ENCODE results near the gene NUDT22. TPM values are rescaled to one million over a fixed set of nuclear protein-coding genes. Genes with fewer than 3 reads are reported as not detected.

NUDT22 gene
- total RNA-seq, 2 experiments from 2014 or later = 102 to 103 TPM

DNA sequence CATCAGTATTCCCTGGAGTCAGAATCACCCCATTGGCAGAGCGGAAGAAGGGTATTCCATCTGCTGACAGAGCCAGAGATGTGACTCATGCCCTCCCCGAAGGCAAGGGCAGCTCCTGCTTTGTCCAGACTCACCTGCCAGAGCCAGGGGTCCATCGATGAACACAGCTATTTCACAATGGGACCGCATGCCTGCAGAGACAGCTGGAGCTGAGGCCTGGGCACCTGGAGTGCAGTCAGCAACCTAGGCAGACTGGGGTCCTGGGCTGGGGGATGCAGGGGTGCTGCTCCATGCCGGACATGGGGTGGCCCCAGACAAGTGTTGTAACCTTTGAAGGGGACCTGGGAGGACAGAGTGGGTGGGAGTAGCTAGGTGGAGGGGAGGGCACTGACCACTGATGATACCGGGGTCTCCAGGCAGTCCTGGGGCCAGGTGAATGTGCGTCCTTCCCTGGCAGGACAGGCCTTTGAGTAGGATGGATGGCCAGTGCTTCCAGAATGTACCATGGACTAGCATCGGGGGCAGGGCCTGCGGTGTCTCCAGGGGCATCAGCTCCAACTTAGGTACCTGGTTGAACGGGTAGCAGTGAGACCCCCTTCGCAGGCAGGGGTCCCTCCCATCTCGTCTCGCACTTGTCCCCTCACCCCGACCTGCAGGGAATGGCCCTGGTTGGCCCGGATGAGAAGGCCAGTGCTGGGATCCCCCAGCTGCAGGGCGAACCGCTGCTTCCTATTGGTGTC is 1.8 kb upstream of the NUDT22 start:
- peaks cover 19% of the 10 kb centered on the region for H3K4me1 Mint-ChIP-seq
- DNase-seq (peak; percentile 35), ATAC-seq (ENCODE audit: low read depth) (no peak)
- H3K36me3 Mint-ChIP-seq = peaks cover 2% of the 10 kb centered on the region
- POLR2A ChIA-PET = interaction anchor here (1.5 to 26.2 kb wide), 5 partner anchors 12 to 93 kb away, joined by 4 to 419 read pairs (median 11); partner anchors contain the start of genes FERMT3, PRDX5, STIP1 and TRMT112
- no peaks in the 10 kb centered on the region for H3K27me3 Mint-ChIP-seq
- H3K27ac Mint-ChIP-seq = peak overlapping the region; percentile 88
- H3K9me3 Mint-ChIP-seq = no peaks in the 10 kb centered on the region
- H3K4me3 Mint-ChIP-seq = peak overlapping the region; percentile 92

DNA sequence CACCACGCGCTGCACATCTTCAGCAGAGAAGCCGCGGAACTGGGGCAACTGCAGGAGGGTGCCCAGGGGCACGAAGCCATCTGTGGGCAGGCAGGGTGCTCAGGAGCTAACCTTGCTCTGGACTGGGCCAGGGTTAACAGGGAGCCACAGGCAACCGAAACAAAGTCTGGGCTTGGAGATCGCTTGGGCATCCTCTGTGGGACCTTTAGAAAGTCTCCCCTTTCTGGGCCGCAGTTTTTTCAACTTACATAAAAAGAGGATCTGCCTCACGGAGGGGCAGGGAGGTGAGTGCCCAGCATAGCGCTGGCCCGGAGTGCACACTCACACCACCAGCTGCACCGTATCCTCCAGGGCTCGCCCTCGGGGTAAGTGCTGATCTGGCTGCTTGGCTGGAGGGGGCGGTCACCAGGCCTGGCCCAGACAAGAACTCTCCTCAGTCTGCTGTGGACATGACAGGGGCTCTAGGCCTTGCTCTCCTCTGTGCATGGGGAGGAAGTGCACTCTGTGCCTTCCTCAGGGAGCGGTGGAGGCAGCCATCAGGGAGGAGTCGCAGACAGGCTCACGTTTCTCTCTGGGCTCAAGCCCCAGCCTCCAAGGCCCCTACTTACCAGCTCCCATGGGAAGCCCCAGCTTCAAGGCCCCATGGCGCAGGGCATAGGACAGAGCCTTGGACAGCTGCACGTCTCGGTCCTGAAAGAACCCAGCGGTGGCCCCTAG is 1.0 kb upstream of the NUDT22 start:
- POLR2A ChIA-PET = interaction anchor here (0.5 to 26.2 kb wide), 6 partner anchors 15 to 1685 kb away, joined by 4 to 419 read pairs (median 30); partner anchors contain the start of genes FERMT3, FKBP2, PRDX5 and STIP1
- H3K27me3 Mint-ChIP-seq = no peaks in the 10 kb centered on the region
- H3K9me3 Mint-ChIP-seq = no peaks in the 10 kb centered on the region
- no peak for DNase-seq
- peak overlapping the region; percentile 92 for H3K4me3 Mint-ChIP-seq
- ATAC-seq (ENCODE audit: low read depth) = no peak
- H3K27ac Mint-ChIP-seq = peak overlapping the region; percentile 88
- H3K36me3 Mint-ChIP-seq = peaks cover 3% of the 10 kb centered on the region
- H3K4me1 Mint-ChIP-seq = peaks cover 23% of the 10 kb centered on the region

DNA sequence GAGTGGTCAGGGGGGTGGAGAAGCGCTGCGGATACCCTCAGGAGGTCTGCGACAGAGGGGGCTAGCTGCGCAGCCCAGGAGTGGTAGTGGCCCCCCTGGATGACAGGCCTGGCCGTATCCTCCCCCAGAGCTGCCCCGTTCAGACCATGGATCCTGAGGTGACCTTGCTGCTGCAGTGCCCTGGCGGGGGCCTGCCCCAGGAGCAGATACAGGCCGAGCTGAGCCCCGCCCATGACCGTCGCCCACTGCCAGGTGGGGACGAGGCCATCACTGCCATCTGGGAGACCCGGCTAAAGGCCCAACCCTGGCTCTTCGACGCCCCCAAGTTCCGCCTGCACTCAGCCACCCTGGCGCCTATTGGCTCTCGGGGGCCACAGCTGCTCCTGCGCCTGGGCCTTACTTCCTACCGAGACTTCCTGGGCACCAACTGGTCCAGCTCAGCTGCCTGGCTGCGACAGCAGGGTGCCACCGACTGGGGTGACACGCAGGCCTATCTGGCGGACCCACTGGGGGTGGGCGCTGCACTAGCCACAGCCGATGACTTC is 505 bp downstream of the NUDT22 start:
- Mint-ChIP-seq H3K27ac (peak overlapping the region; percentile 88), H3K4me1 (peaks cover 26% of the 10 kb centered on the region)

DNA sequence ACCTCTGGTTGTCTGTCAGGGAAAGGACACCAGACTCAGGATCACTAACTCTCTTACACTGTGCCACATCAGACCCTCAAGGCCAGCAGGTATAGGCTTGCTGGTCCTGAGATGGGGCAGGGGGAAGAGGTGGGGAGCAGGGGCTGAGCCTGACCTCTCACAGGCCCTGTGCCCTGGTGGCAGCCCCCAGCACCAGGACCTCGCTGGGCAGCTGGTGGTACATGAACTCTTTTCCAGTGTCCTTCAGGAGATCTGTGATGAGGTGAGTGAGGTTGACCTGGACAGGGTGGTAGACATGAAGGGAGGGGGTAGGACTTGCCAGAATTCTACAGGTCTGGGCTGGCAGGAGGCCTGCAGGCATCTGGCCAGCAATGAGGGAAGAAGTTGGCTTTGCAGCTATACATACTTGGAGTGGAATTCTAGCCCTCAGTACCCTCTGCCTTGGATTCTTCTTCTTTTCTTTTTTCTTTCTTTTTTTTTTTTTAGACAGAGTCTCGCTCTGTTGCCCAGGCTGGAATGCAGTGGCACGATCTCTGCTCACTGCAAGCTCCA is 1.4 kb downstream of the NUDT22 start:
- peaks cover 3% of the 10 kb centered on the region for H3K36me3 Mint-ChIP-seq
- POLR2A ChIA-PET = interaction anchor here (1.1 to 26.2 kb wide), 8 partner anchors 8 to 42 kb away, joined by 3 to 419 read pairs (median 20); partner anchors contain the start of genes FERMT3, FKBP2, PPP1R14B and STIP1
- H3K9me3 Mint-ChIP-seq = no peaks in the 10 kb centered on the region
- no peak for DNase-seq
- no peak for ATAC-seq (ENCODE audit: low read depth)
- peak overlapping the region; percentile 92 for H3K4me3 Mint-ChIP-seq
- H3K4me1 Mint-ChIP-seq = peaks cover 32% of the 10 kb centered on the region
- peak overlapping the region; percentile 88 for H3K27ac Mint-ChIP-seq
- no peaks in the 10 kb centered on the region for H3K27me3 Mint-ChIP-seq

More for the DNA sequence above, 505 bp downstream of the NUDT22 start:
- DNase-seq (peak; percentile 77), ATAC-seq (ENCODE audit: low read depth) (peak; percentile 51)
- POLR2A ChIA-PET = interaction anchor here (0.9 to 26.2 kb wide), 14 partner anchors 9 to 1385 kb away, joined by 3 to 419 read pairs (median 8); partner anchors contain the start of genes FERMT3, FKBP2, PLCB3 and PPP1R14B
- Mint-ChIP-seq H3K27me3 (no peaks in the 10 kb centered on the region), H3K9me3 (no peaks in the 10 kb centered on the region), H3K4me3 (peak overlapping the region; percentile 92), H3K36me3 (peaks cover 3% of the 10 kb centered on the region)

DNA sequence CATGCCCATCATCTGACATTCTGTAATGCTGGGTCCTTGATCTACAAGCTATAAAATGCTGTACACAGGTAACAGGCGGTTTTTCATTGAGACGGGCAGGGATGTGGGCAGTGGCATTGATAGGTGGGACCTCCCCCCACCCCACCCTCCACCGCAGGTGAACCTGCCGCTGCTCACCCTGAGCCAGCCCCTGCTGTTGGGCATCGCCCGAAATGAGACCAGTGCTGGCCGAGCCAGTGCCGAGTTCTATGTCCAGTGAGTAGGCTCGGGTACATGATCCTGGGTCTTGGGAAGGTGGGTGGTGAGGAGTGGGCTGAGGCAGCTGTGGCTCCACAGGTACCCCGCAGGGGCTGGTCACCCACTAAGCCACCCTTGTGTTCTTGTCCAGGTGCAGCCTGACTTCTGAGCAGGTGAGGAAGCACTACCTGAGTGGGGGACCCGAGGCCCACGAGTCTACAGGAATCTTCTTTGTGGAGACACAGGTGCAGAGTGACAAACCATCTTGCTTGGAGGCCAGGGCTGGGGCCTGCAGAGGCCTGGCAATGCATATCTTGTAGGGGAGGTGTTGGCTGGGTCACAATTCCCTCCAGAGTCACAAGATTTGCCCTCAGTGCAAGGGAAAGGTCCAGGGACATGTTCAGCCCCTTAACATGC is 3.1 kb downstream of the NUDT22 start:
- Mint-ChIP-seq H3K27me3 (no peaks in the 10 kb centered on the region), H3K4me3 (peak overlapping the region; percentile 93), H3K36me3 (peaks cover 3% of the 10 kb centered on the region), H3K4me1 (peaks cover 41% of the 10 kb centered on the region), H3K9me3 (no peaks in the 10 kb centered on the region), H3K27ac (peak overlapping the region; percentile 96)
- POLR2A ChIA-PET = interaction anchor here (0.6 to 26.2 kb wide), 7 partner anchors 9 to 43 kb away, joined by 3 to 419 read pairs (median 4); partner anchors contain the start of genes FERMT3, FKBP2, PPP1R14B and STIP1
- ATAC-seq (ENCODE audit: low read depth) (no peak), DNase-seq (no peak)

DNA sequence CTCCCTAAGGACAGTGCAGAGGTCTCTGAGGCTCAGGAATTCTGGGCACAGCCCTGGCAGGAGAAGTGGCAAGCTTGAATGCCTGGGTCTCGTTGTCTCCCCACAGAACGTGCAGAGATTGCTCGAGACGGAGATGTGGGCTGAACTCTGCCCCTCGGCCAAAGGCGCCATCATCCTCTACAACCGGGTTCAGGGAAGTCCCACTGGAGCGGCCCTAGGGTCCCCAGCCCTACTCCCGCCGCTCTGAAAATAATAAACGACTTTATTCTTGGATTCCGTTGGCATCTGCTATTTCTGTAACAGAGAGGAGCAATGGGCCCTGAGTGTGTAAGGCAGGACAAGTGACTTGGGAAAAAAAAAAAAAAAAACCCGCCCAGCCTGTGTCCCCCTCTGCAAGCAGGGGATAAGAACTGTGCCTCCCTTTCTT is 3.7 kb downstream of the NUDT22 start:
- Mint-ChIP-seq H3K27me3 (no peaks in the 10 kb centered on the region), H3K36me3 (peaks cover 3% of the 10 kb centered on the region), H3K27ac (peak overlapping the region; percentile 96), H3K4me1 (peaks cover 41% of the 10 kb centered on the region), H3K4me3 (peak overlapping the region; percentile 93), H3K9me3 (no peaks in the 10 kb centered on the region)
- DNase-seq (no peak), ATAC-seq (ENCODE audit: low read depth) (no peak)
- POLR2A ChIA-PET = interaction anchor here (0.6 to 26.2 kb wide), 9 partner anchors 9 to 1371 kb away, joined by 3 to 419 read pairs (median 3); partner anchors contain the start of genes FERMT3, FKBP2, PPP1R14B and STIP1

DNA sequence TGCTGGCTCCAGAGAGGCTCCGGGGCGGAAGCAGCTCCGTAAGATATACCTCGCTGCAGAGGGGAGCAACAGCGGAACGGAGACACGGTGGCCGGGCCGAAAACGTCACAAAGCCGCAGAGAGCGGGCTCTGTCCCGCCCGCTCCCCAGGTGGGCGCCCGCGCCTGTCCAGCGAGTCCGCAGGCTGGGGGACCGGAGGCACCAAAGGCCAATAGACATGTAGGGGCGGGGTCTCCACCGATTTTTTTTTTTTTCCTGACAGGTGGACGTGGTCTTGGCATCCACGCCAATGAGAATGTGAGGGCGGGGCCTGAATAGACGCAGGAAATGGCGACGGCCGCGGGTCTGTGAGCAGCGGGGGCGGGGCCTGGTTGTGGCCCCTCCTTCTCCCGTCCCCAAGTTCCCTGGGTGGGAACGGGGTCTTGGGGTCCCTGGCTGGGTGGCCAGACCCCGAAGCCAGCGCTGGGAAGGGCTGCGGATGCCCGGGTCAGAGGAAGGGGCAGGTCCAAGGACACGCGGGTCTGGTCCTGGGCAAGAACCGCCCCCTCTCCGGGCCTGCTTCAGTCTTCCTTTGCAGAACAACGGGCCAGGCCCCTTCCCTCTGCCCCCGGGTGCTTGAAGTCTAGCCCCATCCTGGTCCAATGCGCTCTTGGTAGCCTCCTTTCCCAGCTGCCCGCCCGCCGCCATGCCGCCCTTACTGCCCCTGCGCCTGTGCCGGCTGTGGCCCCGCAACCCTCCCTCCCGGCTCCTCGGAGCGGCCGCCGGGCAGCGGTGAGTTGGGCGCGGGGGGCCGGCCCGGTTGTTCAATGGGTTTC is 4.3 kb downstream of the NUDT22 start, which contains the start of gene DNAJC4:
Gene DNAJC4 (plus strand): TSS at position 378 of the 814 bp plus-strand sequence. CDS start 307 bp downstream, at position 685.
- no peaks in the 10 kb centered on the region for H3K9me3 Mint-ChIP-seq
- no peaks in the 10 kb centered on the region for H3K27me3 Mint-ChIP-seq
- H3K4me1 Mint-ChIP-seq = peaks cover 38% of the 10 kb centered on the region
- H3K27ac Mint-ChIP-seq = peak within 1 kb of the TSS; percentile 96
- peaks cover 4% of the 10 kb centered on the region for H3K36me3 Mint-ChIP-seq
- H3K4me3 Mint-ChIP-seq = peak within 1 kb of the TSS; percentile 93
- DNase-seq (peak; percentile 91), ATAC-seq (ENCODE audit: low read depth) (peak; percentile 50)
- POLR2A ChIA-PET = interaction anchor here (0.7 to 26.2 kb wide), 13 partner anchors 8 to 1372 kb away, joined by 3 to 419 read pairs (median 4); partner anchors contain the start of genes FERMT3, FKBP2, PPP1R14B and STIP1

DNA sequence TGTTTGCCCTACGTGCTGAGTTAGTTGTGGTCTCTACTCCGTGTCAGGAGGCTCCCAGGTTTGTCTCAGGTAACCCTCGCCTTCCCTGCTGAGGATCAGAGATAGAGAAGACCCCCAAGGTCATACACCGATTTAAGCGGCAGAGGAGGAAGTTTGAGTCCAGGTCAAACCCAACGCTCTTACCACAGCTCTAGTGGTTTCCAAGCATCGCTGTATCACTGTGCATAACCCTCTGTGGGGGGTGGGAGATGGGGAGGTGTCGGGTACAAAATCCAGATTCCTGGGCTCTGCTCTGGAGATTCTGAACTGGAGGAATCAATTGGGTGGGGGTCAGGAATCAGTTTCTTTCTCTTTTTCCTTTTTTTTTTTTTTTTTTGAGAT is 4.9 kb downstream of the NUDT22 start:
- Mint-ChIP-seq H3K4me1 (peaks cover 39% of the 10 kb centered on the region), H3K36me3 (peaks cover 6% of the 10 kb centered on the region), H3K27ac (peak overlapping the region; percentile 96), H3K9me3 (no peaks in the 10 kb centered on the region), H3K27me3 (no peaks in the 10 kb centered on the region), H3K4me3 (peak overlapping the region; percentile 93)
- DNase-seq (no peak), ATAC-seq (ENCODE audit: low read depth) (no peak)
- POLR2A ChIA-PET = interaction anchor here (0.7 to 26.2 kb wide), 8 partner anchors 9 to 1349 kb away, joined by 3 to 419 read pairs (median 8); partner anchors contain the start of genes FERMT3 and PPP1R14B

DNA sequence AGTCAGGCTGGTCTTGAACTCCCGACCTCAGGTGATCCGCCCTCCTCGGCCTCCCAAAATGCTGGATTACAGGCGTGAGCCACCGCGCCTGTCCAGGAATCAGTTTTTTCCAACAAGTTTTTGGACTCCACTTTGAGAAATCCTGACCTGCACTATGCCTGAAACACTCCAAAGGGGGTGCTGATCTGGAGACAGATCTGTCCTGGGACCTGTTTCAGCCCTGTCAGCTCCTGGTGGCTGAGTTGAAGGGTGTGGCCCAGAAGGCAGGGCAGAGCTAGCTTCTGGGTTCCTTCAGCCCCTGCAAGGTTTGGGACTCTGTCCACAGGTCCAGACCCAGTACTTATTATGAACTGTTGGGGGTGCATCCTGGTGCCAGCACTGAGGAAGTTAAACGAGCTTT is 5.5 kb downstream of the NUDT22 start:
- POLR2A ChIA-PET = interaction anchor here (1.0 to 26.2 kb wide), 7 partner anchors 8 to 67 kb away, joined by 3 to 419 read pairs (median 10); partner anchors contain the start of genes FERMT3 and PPP1R14B
- ATAC-seq (ENCODE audit: low read depth) = no peak
- H3K27ac Mint-ChIP-seq = peak overlapping the region; percentile 48
- peak overlapping the region; percentile 93 for H3K4me3 Mint-ChIP-seq
- DNase-seq = no peak
- H3K36me3 Mint-ChIP-seq = peaks cover 6% of the 10 kb centered on the region
- no peaks in the 10 kb centered on the region for H3K27me3 Mint-ChIP-seq
- peaks cover 39% of the 10 kb centered on the region for H3K4me1 Mint-ChIP-seq
- H3K9me3 Mint-ChIP-seq = no peaks in the 10 kb centered on the region

DNA sequence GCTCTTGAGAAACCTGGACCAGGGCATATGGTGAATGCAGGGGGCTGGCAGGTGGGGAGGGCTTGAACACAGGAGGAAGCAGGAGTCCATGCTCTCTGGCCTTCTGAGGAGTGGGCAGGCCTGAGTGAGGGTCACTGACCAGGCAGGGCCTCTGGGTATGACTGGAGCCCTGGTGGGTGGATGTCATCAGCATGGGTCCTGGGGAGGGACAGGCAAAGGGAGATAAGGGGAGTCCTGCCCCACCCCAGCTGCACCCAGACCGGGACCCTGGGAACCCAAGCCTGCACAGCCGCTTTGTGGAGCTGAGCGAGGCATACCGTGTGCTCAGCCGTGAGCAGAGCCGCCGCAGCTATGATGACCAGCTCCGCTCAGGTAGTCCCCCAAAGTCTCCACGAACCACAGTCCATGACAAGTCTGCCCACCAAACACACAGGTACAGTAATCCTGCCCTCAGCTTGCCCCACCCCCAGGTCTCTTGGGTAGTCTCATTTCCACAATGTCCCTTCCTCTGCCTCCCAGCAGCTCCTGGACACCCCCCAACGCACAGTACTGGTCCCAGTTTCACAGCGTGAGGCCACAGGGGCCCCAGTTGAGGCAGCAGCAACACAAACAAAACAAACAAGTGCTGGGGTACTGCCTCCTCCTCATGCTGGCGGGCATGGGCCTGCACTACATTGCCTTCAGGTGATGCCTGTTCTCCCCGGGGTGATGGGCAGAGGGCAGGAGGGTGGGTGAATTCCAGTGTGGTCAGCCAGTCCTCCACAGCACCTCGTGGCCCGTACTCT is 6.3 kb downstream of the NUDT22 start:
- Mint-ChIP-seq H3K9me3 (no peaks in the 10 kb centered on the region), H3K4me3 (peak overlapping the region; percentile 93), H3K4me1 (peaks cover 39% of the 10 kb centered on the region), H3K36me3 (peaks cover 11% of the 10 kb centered on the region), H3K27me3 (no peaks in the 10 kb centered on the region), H3K27ac (peak overlapping the region; percentile 48)
- POLR2A ChIA-PET = interaction anchor here (1.0 to 26.2 kb wide), 9 partner anchors 7 to 85 kb away, joined by 3 to 419 read pairs (median 6); partner anchors contain the start of genes FERMT3, PPP1R14B and PRDX5
- no peak for DNase-seq
- ATAC-seq (ENCODE audit: low read depth) = no peak

DNA sequence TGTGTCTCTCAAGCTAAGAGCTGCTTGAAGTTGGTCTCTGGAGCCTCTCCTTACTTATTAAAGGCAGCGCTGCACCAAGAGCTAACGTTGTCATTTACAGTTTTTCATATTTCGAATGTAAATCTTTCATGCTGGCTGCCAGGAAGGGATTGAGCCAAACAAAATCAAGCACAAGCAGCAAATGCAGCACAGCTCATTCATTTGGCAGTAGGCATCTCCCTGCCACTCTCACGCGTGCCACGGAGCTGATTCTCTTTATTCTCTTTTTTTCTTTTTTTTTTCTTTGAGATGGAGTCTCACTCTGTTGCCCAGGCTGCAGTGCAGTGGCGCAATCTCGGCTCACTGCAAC is 6.9 kb downstream of the NUDT22 start:
- H3K9me3 Mint-ChIP-seq = no peaks in the 10 kb centered on the region
- peaks cover 11% of the 10 kb centered on the region for H3K36me3 Mint-ChIP-seq
- H3K27ac Mint-ChIP-seq = peak overlapping the region; percentile 45
- no peak for DNase-seq
- peaks cover 33% of the 10 kb centered on the region for H3K4me1 Mint-ChIP-seq
- H3K4me3 Mint-ChIP-seq = peak overlapping the region; percentile 39
- no peak for ATAC-seq (ENCODE audit: low read depth)
- POLR2A ChIA-PET = interaction anchor here (1.1 to 26.2 kb wide), 7 partner anchors 11 to 85 kb away, joined by 3 to 419 read pairs (median 6); partner anchors contain the start of genes FERMT3, PPP1R14B and PRDX5
- no peaks in the 10 kb centered on the region for H3K27me3 Mint-ChIP-seq

Measured in activated naive CD8-positive, alpha-beta T cell treated with anti-CD3 and anti-CD28 coated beads, Interleukin-2, amount 10 ng/mL, durations not matched to agents 7 days and 5 days (primary cell).